Stimulated activated CD8-positive, alpha-beta memory T cell treated with anti-CD3 and anti-CD28 coated beads, Interleukin-4, amount 100 ng/mL, for 48 hours (primary cell): ENCODE data around the gene IP6K1.
"Not testable (repeated sequence)": the region's sequence is repeated elsewhere in the genome, so short reads cannot be mapped to it uniquely, and the experiment has no call there.

Experiments used
- DNase-seq: peaks from one replicate; pipeline ENCODE4 v3.0.0-alpha.2; 2020

The IP6K1 gene

DNA sequence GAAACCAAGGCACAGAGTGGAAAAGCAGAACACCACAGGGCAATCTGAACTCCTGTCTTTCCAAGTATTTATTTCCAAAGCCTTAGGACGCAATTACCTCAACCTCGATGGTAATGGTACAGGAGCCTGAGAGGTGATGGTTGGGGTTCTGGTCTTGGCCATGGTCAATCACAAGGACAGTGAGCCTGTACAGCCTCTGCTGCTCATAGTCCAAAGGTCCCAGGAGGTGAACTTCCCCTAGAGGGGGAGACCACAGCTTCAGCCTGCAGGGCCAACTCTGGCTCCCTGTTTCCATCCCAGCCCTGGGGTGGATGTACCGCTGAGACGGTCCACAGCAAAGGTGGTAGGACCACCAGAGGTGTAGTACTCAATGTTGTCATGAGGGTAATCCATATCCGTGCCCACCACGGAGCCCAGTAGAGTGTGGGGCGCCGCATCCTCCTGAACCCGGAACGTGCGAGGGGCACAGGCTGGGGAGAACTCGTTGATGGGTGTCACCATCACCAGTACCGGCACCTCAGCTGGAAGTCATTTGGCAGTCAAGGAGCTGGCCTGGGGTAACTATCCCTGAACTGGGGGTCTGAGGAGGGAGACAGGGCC, 7.2 kb upstream of the IP6K1 start:
- DNase-seq, result no peak

DNA sequence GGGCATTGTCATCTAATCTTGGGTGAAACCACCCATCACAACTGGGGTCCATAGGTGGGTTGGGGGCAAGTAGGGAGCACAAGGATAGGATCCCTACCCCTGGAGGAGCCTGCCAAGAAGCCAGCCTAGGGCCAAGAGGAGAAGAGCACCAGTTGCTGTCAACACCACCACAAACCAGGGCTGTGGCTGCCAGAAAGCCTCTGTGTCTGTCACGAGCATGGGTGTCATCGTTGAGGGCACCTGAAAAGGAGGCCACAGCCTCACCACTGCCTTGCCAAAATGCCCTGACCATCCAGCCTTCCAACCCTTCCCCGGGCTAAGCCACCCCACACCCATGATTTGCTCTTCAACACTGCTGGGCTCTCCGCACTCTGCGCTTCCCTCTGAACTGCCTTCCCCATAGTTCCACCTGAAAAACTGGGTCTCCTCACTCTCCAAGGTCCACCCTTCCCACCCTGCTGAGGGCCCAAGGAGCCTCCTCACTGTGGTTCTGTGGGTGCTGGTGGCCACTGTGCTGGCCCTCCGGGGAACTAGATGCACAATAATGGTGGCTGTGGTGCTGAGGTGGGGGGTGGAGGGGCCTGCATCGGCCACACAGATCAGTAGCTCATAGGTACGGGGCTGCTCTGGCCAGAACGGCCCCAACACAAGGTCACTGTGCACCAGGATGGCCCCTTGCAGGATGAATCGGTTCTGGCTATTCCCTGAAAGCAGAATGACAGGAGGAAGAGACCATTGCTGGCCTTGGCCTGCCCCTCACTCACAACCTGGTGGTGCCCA, 6.2 kb upstream of the IP6K1 start:
- no peak for DNase-seq

DNA sequence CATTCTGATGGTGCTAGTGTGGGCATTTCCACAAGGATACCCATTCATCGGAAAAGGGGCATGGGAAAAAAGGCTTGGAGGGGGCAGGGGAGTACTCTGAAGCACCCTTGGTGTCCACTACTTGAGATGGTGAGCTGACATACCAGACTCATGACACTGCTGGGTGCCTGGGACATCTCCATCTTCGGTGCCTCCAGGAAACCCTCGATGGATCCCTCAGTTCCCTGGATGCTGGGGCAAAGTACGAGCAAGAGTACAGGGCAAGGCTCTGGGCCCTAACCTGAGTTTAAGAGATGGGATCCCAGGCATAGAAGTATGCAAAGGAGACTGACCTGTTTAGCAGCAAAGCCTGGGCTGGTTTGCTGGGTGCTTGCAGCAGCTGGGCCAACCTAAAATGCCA, 5.2 kb upstream of the IP6K1 start:
- DNase-seq, result no peak

DNA sequence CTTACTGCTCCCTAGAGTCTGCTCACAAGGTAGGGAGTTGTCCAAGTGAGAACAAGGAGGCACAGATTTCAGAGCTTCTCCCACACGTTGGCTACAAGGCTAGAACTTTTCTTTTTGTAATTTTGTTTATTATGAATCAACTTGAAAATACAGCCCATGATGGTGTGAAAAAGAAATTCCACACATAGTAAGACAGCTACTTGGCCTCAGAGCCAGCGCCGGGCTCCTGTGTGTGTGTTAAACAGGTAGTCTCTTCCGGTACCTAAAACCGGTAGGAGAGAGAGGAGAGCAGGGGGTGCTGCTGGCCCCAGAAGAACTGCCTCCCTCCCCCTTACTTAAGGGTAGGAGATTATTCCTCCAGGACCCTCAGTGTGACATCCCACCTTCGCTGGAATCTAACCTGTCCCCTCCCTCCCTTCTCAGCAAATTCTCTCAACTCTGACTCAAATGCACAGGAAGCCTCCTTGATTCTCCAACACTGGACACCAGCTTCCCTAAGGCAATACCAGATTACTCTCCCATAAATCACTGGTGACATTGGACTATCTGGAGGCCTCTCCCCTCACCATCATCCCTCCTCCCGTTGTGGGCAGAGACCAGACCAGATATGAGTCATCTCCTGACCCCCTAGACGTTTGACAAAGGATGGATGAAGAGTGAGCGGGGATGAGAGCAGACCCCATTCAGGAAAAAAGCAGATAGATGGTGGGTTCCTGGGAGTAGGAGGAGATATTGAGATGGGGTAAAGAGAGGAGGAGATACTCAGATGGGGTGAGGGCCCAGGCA, 4.5 kb upstream of the IP6K1 start:
- DNase-seq, result no peak

DNA sequence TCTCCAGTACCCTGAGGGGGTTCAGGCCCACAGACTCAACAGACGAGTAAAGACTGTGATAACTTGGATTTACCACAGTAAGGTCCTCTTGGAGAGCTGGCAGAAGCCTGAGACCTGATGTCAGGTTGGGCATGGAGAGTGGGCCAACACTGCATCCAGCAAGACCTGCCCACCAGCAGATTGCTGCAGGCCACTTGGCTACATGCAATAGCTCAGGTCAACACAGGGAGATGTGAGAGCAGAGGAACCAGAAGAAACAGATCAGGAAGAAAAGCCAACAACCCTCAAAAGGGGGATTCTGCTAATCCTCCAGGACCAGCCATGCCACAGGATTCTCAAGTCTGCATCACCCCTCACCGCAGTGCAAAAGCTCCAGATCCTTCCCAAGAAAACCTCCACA, 1.7 kb upstream of the IP6K1 start:
- no peak for DNase-seq

DNA sequence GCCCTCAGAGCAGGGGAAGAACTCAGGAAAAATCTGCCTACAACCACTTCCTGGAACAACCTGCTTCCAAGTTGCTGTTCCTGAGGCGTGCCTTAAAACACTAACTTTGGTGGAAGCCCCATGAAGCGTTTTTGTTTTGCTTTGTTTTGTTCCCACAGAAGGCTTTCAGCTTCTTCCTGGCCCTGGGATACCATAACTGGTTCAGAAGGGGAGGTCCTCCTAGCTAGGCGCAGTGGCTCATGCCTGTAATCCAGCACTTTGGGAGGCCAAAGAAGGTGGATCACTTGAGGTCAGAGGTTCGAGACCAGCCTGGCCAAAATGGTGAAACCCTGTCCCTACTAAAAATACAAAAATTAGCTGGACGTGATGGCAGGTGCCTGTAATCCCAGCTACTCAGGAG, 1.2 kb upstream of the IP6K1 start:
- no peak for DNase-seq

DNA sequence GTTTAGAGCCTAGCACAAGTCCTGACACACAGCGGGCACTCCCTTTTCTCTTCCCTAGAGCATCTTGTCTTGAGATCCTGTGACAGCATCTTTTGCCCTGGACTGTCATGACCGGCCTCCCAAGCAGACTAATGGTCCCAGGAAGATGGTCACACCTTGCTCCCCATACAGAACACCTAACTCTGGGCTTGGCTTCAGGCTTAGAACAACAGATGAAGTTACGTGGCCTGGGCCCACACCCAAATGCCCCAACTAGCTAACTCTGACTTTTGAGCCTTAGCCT, 781 bp upstream of the IP6K1 start:
- no peak for DNase-seq

DNA sequence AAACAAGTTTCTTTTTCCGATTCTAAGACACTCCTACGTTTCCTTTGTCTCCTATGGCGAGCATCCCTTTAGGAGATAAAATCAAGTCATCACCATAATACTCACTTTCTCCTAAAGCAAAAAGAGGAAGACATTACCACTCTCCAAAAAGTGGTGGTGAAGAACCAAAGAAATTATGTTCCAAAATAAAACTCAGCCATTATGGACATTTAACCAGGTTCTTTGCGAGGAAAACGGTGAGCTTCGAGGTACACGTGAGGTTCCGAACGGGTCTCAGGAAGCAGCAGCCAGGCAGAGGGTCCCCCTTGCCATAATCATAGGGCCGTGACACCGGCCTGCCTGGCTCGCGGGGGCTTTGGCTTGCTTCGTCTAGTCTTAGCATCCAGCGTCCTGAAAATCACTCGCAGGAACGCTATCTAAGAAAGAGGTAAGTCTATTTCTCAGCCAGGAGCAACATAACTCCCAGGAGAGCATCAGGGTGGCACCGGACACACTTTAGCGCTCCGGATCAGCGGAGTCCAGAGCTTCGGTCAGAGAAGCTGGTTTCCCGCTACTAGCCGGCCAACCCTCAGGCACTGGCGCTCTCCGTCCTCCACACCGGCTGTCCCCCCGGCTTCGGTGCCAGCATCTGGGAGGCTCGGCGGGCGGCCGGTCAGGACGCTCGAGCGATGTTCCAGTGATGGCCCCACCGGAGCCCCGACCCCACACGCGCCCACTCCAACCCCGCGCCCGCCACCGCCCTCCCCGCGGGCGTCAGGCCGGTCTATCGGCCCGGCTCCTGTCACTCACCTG, 581 bp downstream of the IP6K1 start:
- peak; percentile 49 for DNase-seq

DNA sequence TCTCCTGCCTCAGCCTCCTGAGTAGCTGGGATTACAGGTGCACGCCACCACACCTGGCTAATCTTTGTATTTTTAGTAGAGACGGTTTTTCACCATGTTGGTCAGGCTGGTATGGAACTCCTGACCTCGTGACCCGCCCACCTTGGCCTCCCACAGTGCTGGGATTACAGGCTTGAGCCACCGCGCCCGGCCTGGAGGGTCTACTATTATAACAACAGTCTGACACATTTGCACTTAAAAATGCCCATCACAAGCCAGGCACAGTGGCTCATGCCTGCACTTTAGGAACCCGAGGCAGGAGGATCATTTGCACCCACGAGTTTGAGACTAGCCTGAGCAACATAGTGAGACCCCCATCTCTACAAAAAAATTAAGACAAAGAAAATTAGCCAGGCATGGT, 4.1 kb downstream of the IP6K1 start:
- DNase-seq, result not testable (repeated sequence)

DNA sequence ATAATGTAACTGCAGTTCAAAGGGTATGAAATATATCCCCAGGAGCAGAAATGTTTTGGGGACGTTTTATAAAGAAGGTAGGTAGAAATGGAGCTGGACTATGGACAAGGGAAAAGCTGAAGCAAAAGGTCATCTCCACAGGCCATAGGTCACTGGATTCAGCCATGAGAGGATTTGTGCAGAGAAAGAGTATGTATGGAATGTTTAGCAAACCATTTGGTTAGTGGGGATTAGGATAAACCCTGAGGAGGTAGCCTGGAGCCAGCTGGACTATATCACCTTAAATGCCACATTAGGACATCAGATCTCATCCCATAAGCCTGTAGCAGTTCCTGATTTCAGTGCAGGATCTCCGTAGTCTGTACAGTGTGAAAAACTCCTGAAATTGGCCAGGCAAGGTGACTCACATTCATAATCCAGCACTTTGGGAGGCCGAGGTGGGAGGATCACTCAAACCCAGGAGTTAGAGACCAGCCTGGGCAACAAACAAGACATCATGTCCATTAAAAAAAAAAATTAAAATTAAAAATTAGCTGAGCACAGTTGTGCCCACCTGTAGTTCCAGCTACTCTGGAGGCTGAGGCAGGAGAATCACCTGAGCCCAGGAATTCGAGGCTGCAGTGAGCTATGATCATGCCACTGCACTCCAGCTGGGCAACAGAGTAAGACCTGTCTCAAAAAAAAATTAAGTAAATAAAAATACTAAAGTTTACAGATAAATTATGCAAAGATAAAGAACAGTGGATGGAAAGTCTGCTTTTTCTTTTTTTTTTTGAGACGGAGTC, 4.7 kb downstream of the IP6K1 start:
- no peak for DNase-seq

DNA sequence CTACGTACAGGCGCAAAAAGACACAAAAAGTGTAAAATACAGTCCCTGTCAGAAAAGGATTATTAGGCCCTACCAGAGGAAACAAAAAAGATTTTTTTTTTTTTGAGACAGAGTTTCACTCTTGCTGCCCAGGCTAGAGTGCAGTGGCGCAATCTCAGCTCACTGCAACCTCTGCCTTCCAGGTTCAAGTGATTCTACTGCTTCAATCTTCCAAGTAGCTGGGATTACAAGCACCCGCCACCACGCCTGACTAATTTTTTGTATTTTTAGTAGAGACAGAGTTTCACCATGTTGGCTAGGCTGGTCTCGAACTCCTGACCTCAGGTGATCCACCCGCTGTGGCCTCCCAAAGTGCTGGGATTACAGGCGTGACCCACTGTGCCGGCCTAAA, 5.4 kb downstream of the IP6K1 start:
- not testable (repeated sequence) for DNase-seq

DNA sequence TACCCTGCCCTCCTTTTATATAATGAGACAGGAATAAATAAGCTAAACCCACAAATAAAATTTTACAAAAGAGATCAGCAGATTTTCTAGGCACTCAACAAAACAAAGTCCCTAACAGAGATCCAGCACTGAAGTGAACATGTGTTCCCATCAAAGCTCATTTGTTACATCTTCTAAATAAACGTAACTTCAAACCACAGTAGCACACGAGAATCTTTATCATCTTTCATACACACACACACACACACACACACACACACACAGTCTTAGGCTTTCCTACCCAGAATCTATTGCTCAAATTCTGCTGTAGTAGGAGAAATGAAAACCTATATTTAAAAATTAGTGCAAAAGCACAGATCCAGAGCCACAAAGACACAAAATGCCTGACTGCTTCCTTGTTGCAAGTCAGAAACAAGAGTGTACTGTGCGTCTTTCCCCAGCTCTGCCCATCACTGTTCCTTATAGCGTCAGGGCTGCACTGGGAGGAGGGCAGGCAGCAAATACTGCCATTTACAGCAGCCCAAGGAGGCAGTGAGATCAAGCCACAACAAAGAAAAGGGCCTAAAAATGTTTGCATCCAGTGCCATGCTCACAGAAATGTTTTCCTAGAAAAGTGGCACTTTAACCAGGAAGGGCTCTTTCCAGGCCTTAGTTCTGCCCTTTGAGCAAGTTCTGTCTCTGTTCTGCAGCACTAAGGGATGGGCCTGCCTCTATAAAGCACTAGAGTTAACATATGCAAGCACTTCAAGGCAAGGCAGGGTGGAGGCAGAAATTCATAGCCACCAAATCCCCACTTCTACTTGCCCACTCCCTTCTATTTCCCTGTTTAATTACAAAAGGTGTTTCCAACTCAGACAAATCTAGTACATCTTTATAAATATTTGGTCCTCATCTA, 6.0 kb downstream of the IP6K1 start:
- DNase-seq, result no peak

DNA sequence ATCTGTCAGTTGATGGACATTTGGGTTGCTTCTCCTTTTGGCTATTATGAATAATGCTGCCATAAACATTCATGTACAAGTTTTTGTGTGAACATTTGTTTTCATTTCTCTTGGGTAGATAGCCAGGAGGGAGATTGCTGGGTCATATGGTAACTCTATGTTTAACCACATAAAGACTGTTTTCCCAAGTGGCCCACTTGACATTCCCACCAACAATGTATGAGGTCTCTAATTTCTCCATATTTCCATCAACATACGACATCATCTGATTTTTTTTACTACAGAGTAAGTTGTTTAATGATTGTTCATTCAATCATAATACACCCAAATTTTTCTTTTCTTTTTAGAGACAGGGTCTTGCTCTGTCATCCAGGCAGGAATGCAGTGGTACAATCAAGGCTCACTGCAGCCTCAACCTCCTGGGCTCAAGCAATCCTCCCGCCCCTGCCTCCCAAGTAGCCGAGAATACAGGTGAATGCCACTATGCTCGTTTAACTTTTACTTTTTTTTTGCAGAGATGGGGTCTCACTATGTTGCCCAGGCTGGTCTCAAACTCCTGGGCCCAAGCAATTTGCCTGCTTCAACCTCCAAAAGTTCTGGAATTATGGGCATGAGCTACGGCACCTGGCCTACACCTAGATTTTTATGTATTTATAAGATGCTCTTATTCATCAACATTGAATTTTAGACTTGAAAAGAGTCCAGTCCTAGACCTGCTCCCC, 6.8 kb downstream of the IP6K1 start:
- DNase-seq, result no peak

DNA sequence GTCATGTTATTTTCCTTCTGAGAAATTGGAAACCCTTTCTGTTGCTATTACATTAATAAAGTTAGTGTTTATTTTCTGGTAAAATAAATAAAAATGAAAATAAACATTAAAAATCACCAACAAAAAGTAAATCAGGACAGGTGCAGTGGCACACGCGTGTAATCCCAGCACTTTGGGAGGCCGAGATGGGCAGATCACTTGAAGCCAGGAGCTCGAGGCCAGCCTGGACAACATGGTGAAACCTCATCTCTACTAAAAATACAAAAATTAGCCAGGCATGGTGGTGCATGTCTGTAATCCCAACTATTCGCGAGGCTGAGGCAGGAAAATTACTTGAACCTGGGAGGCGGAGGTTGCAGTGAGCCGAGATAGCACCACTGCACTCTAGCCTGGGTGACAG, 10.2 kb downstream of the IP6K1 start:
- DNase-seq, result not testable (repeated sequence)

DNA sequence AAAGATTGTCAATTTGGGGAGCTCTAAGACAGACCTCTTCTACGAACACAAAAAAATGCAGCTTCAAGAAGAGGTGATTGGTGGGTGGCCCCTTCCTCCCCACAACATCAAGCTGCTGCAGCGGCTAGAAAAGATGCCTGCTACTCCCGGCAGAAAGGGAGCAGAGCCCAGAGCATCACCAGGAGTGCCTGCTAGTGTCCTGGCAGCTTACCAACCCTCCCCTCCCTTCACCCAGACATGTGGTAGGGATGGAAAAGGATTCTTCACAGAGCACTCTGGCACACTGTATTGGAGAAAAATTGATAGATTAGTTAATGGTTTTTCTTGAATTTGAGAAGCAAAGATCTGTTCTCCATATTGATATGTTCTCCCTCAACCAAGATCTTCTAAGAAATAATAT, 10.8 kb downstream of the IP6K1 start:
- DNase-seq, result no peak

DNA sequence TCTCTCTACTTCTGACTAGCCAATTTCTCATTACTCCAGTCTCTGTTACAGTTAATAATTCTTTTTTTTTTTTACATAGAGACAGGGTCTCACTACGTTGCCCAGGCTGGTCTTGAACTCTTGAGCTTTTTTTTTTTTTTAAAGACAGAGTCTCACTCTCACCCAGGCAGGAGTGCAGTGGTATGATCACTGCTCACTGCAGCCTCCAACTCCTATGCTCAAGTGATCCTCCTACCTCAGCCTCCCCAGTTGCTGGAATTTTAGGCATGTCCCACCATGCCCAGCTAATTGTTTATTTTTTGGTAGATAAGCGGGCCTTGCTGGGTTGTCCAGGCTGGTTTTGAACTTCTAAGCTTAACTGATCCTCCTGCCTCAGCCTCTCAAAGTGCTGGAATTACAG, 13.6 kb downstream of the IP6K1 start:
- no peak for DNase-seq

DNA sequence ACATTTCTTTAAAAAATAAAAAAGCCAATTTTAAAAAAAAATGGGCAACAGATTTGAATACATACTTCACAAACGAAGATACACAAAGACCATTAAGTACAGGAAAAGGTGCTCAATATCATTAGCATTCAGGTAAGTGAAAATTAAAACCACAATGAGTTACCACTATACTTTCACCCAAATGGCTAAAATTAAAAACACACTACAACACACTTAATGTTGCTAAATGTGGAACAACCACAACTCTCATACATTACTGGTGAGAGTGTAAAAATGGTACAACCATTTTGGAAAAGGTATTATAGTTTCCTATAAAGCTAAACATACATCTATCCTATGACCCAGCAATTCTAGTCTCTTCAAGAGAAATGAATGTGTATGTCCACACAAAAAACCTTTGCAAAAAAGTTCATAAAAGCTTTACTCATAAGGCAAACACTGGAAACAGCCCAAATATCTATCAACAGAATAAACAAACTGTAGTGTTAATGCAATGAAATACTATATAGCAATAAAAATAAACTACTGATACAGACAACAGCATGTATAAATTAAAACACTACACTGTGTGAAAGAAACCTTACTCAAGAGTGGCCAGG, 14.9 kb downstream of the IP6K1 start:
- no peak for DNase-seq

DNA sequence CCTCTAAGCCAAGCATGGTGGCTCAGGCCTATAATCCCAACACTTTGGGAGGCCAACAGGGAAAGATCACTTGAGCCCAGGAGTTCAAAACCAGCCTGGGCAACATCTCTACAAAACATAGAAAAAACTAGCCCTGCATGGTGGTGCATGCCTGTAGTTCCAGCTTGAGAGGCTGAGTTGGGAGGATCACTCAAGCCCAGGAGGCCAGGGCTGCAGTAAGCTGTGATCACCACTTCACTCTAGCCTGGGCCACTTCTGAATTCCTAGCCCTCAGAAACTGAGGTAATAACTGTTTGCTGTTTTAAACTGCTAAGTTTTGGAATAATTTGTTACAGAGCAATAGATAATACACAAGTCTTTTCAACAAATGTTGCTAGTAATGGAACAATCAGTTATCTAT, 16.4 kb downstream of the IP6K1 start:
- DNase-seq, result no peak

DNA sequence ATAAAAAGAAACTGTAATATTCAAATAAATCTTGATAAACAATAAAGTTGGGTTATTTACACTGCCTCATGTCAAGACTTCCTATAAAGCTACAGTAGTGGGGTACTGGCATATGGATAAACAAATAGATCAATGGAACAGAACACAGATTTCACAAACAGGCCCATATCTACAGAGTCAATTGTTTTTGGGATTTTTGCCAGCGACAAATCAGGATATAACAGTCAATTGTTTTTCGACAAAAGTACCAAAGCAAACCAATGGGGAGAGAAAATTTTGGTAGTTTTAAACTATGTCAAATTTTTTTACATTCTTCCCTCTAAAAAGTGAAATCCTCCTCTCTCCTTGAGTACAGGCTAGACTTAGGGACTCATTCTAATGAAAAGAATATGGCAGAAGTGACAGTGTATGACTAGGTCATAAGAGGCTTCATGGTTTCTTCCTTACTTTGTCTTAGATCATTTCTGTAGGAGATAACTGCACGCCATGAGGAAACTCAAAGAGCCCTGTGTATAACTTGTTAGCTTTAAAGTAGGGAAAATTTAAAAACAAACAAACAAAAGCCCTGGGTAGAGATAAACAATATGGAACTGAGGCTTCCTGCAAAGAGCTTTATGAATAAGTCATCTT, 16.9 kb downstream of the IP6K1 start:
- no peak for DNase-seq

DNA sequence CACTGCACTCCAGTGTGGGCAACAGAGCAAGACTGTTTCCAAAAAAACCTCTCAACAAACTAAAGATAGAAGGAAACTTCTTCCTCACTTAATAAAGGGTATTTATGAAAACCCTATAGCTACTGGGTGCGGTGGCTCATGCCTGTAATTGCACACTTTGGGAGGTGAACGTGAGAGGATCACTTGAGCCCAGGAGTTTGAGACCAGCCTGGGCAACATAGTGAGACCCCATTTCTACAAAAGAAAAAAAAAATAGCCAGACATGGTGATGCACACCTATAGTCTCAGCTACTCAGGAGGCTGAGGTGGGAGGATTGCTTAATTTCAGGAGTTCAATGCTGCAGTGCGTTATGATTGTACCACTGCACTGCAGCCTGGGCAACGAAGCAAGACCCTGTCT, 22.4 kb downstream of the IP6K1 start:
- DNase-seq, result no peak
